ENCODE data around the gene GLRB.

GLRB gene

GRCh38 chr4:157080605-157081004 lies 4.7 kb downstream of the GLRB start:
- H3K4me3 Mint-ChIP-seq = no peak overlapping the region
- H3K27me3 Mint-ChIP-seq = peaks cover 20% of the 10 kb centered on the region
- H3K9me3 Mint-ChIP-seq = no peaks in the 10 kb centered on the region
- peaks cover 10% of the 10 kb centered on the region for H3K4me1 Mint-ChIP-seq (ENCODE audit: low read depth)
- H3K36me3 Mint-ChIP-seq (ENCODE audit: low read depth) = no peaks in the 10 kb centered on the region
- H3K27ac Mint-ChIP-seq = no peak overlapping the region
- intact Hi-C loops (cut with micrococcal nuclease) = no loop called here

- Mint-ChIP-seq H3K4me1 (ENCODE audit: low read depth) (no peaks in the 10 kb centered on the region), H3K36me3 (ENCODE audit: low read depth) (no peaks in the 10 kb centered on the region), H3K27ac (no peak overlapping the region), H3K27me3 (no peaks in the 10 kb centered on the region), H3K9me3 (no peaks in the 10 kb centered on the region), H3K4me3 (no peak overlapping the region)
- intact Hi-C loops (cut with micrococcal nuclease) = no loop called here
These were observed 19.8 kb downstream of the GLRB start for GRCh38 chr4:157095716-157096115.

- H3K9me3 Mint-ChIP-seq = no peaks in the 10 kb centered on the region
- H3K27me3 Mint-ChIP-seq = no peaks in the 10 kb centered on the region
- no peak overlapping the region for H3K27ac Mint-ChIP-seq
- intact Hi-C loops (cut with micrococcal nuclease) = no loop called here
- H3K36me3 Mint-ChIP-seq (ENCODE audit: low read depth) = no peaks in the 10 kb centered on the region
- H3K4me3 Mint-ChIP-seq = no peak overlapping the region
- H3K4me1 Mint-ChIP-seq (ENCODE audit: low read depth) = no peaks in the 10 kb centered on the region
These were observed 20.5 kb downstream of the GLRB start for GRCh38 chr4:157096439-157096838.

GRCh38 chr4:157099506-157099905 lies 23.6 kb downstream of the GLRB start:
- intact Hi-C loops (cut with micrococcal nuclease) = no loop called here
- Mint-ChIP-seq H3K27ac (no peak overlapping the region), H3K4me1 (ENCODE audit: low read depth) (no peaks in the 10 kb centered on the region), H3K36me3 (ENCODE audit: low read depth) (no peaks in the 10 kb centered on the region), H3K4me3 (no peak overlapping the region), H3K27me3 (no peaks in the 10 kb centered on the region), H3K9me3 (no peaks in the 10 kb centered on the region)

GRCh38 chr4:157104541-157104940 lies 28.6 kb downstream of the GLRB start:
- no peaks in the 10 kb centered on the region for H3K36me3 Mint-ChIP-seq (ENCODE audit: low read depth)
- no peak overlapping the region for H3K27ac Mint-ChIP-seq
- no peak overlapping the region for H3K4me3 Mint-ChIP-seq
- no peaks in the 10 kb centered on the region for H3K9me3 Mint-ChIP-seq
- H3K27me3 Mint-ChIP-seq = no peaks in the 10 kb centered on the region
- H3K4me1 Mint-ChIP-seq (ENCODE audit: low read depth) = no peaks in the 10 kb centered on the region
- intact Hi-C loops (cut with micrococcal nuclease) = no loop called here

GRCh38 chr4:157114671-157115070 lies 38.7 kb downstream of the GLRB start:
- intact Hi-C loops (cut with micrococcal nuclease) = no loop called here
- no peak overlapping the region for H3K27ac Mint-ChIP-seq

GRCh38 chr4:157115613-157116335 lies 39.8 kb downstream of the GLRB start:
- no peaks in the 10 kb centered on the region for H3K36me3 Mint-ChIP-seq (ENCODE audit: low read depth)
- intact Hi-C loops (cut with micrococcal nuclease) = no loop called here
- H3K4me1 Mint-ChIP-seq (ENCODE audit: low read depth) = no peaks in the 10 kb centered on the region

More at GRCh38 chr4:157114671-157115070, 38.7 kb downstream of the GLRB start:
- Mint-ChIP-seq H3K27me3 (no peaks in the 10 kb centered on the region), H3K36me3 (ENCODE audit: low read depth) (no peaks in the 10 kb centered on the region), H3K9me3 (no peaks in the 10 kb centered on the region), H3K4me1 (ENCODE audit: low read depth) (no peaks in the 10 kb centered on the region), H3K4me3 (no peak overlapping the region)

GRCh38 chr4:157121401-157121800 lies 45.5 kb downstream of the GLRB start:
- intact Hi-C loops (cut with micrococcal nuclease) = no loop called here
- no peaks in the 10 kb centered on the region for H3K4me1 Mint-ChIP-seq (ENCODE audit: low read depth)

More at GRCh38 chr4:157115613-157116335, 39.8 kb downstream of the GLRB start:
- H3K4me3 Mint-ChIP-seq = no peak overlapping the region
- H3K27me3 Mint-ChIP-seq = no peaks in the 10 kb centered on the region
- H3K27ac Mint-ChIP-seq = no peak overlapping the region
- no peaks in the 10 kb centered on the region for H3K9me3 Mint-ChIP-seq

GRCh38 chr4:157127571-157127970 lies 51.6 kb downstream of the GLRB start:
- Mint-ChIP-seq H3K4me3 (no peak overlapping the region), H3K36me3 (ENCODE audit: low read depth) (no peaks in the 10 kb centered on the region), H3K9me3 (no peaks in the 10 kb centered on the region)

More at GRCh38 chr4:157121401-157121800, 45.5 kb downstream of the GLRB start:
- no peaks in the 10 kb centered on the region for H3K27me3 Mint-ChIP-seq
- H3K4me3 Mint-ChIP-seq = no peak overlapping the region
- no peaks in the 10 kb centered on the region for H3K36me3 Mint-ChIP-seq (ENCODE audit: low read depth)
- no peaks in the 10 kb centered on the region for H3K9me3 Mint-ChIP-seq
- H3K27ac Mint-ChIP-seq = no peak overlapping the region

GRCh38 chr4:157128395-157128794 lies 52.4 kb downstream of the GLRB start:
- Mint-ChIP-seq H3K27ac (no peak overlapping the region), H3K36me3 (ENCODE audit: low read depth) (no peaks in the 10 kb centered on the region), H3K4me3 (no peak overlapping the region), H3K9me3 (no peaks in the 10 kb centered on the region), H3K4me1 (ENCODE audit: low read depth) (no peaks in the 10 kb centered on the region), H3K27me3 (no peaks in the 10 kb centered on the region)
- intact Hi-C loops (cut with micrococcal nuclease) = no loop called here

More at GRCh38 chr4:157127571-157127970, 51.6 kb downstream of the GLRB start:
- no peak overlapping the region for H3K27ac Mint-ChIP-seq
- H3K27me3 Mint-ChIP-seq = no peaks in the 10 kb centered on the region
- intact Hi-C loops (cut with micrococcal nuclease) = no loop called here
- H3K4me1 Mint-ChIP-seq (ENCODE audit: low read depth) = no peaks in the 10 kb centered on the region

- no peaks in the 10 kb centered on the region for H3K27me3 Mint-ChIP-seq
- no peak overlapping the region for H3K27ac Mint-ChIP-seq
- intact Hi-C loops (cut with micrococcal nuclease) = no loop called here
- H3K4me3 Mint-ChIP-seq = no peak overlapping the region
- H3K4me1 Mint-ChIP-seq (ENCODE audit: low read depth) = no peaks in the 10 kb centered on the region
- H3K36me3 Mint-ChIP-seq (ENCODE audit: low read depth) = no peaks in the 10 kb centered on the region
- H3K9me3 Mint-ChIP-seq = no peaks in the 10 kb centered on the region
These were observed 66.0 kb downstream of the GLRB start for GRCh38 chr4:157141976-157142375.

- Mint-ChIP-seq H3K27me3 (no peaks in the 10 kb centered on the region), H3K36me3 (ENCODE audit: low read depth) (no peaks in the 10 kb centered on the region), H3K27ac (no peak overlapping the region), H3K4me1 (ENCODE audit: low read depth) (no peaks in the 10 kb centered on the region), H3K9me3 (no peaks in the 10 kb centered on the region), H3K4me3 (no peak overlapping the region)
- intact Hi-C loops (cut with micrococcal nuclease) = no loop called here
These were observed 67.4 kb downstream of the GLRB start for GRCh38 chr4:157143369-157143768.

GRCh38 chr4:157151711-157152110 lies 75.8 kb downstream of the GLRB start:
- Mint-ChIP-seq H3K36me3 (ENCODE audit: low read depth) (no peaks in the 10 kb centered on the region), H3K27ac (no peak overlapping the region), H3K9me3 (peaks cover 6% of the 10 kb centered on the region), H3K4me1 (ENCODE audit: low read depth) (no peaks in the 10 kb centered on the region), H3K27me3 (no peaks in the 10 kb centered on the region), H3K4me3 (no peak overlapping the region)
- intact Hi-C loops (cut with micrococcal nuclease) = no loop called here

- Mint-ChIP-seq H3K27me3 (no peaks in the 10 kb centered on the region), H3K27ac (no peak overlapping the region), H3K36me3 (ENCODE audit: low read depth) (no peaks in the 10 kb centered on the region), H3K4me1 (ENCODE audit: low read depth) (no peaks in the 10 kb centered on the region), H3K4me3 (no peak overlapping the region), H3K9me3 (peaks cover 29% of the 10 kb centered on the region)
- intact Hi-C loops (cut with micrococcal nuclease) = no loop called here
These were observed 90.1 kb downstream of the GLRB start for GRCh38 chr4:157165935-157166610.
